Embryonic facial prominence (tissue), 1 donor: ENCODE results near the gene FIZ1.
A peak's percentile ranks its signal among the peaks of the same experiment; 100 is the strongest.

ENCODE experiments used
- DNase-seq: peaks from one replicate; pipeline ENCODE4 v3.0.0-alpha.2; 2016; ENCODE audit errors: extremely low spot score

Gene FIZ1

DNA sequence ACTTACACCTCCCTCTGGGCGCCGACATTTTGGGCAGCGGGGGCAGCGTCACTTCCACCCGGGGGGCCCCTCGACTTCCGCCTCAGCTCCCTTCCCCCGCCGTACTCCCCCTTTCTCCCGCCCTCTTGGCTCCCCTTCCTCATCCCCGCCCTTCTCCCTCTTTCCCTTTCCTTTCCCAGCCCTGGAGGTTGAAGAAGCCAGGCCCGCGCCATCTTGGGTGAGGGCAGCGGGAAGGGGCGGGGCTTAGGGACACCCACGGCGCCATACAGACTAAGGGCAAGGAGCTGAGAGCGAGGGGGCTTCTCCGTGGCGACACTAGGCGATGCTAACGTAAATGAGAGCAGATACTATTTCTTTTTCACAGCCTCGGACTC is at the start of gene FIZ1:
TSS of gene FIZ1 (minus strand) at position 50 of the 374 bp plus-strand sequence. CDS start 1,652 bp downstream, outside the sequence.
- peak; percentile 99 for DNase-seq

DNA sequence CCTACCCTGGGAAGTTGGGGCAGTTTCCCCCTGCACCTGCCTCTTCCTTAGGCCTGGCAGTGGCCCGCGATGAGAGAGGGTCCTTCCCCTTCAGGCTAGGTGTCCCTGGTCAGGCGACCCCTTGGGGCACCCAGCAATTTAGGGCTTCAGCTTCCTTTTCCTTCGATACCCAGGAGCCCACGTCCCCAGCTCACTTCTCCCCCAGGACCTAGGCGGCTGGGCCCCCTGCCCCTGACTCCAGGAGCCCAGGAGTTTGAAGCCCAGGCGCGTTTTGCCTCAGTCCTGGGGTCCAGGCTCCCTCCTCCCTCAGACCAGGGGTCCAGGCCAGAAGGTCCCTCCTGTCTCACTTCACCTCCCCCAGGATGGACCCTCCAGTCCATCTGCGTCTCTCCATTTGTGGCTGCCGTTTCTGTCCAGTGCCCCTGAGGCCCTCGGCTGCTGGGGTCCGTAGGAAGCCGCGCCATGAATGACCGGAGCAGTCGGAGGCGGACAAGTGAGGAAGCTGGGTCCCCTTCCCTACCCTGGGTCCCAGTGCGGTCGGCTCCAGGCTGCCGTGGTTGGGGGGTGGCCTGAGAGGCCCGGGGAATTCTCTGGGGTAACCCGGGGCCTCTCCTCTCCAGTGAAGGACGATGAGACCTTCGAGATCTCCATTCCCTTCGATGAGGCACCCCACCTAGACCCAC is 49.4 kb upstream of the FIZ1 start:
- no peak for DNase-seq

- peak; percentile 47 for DNase-seq
Measured at GRCh38 chr19:55647732-55648584, 48.6 kb upstream of the FIZ1 start, which contains the start of gene CCDC106. TSS of gene CCDC106 (plus strand) at chr19:55648212. CDS start at chr19:55649047, 835 bp downstream.

- DNase-seq, result no peak
Measured at GRCh38 chr19:55646889-55647731, 47.8 kb upstream of the FIZ1 start.

DNA sequence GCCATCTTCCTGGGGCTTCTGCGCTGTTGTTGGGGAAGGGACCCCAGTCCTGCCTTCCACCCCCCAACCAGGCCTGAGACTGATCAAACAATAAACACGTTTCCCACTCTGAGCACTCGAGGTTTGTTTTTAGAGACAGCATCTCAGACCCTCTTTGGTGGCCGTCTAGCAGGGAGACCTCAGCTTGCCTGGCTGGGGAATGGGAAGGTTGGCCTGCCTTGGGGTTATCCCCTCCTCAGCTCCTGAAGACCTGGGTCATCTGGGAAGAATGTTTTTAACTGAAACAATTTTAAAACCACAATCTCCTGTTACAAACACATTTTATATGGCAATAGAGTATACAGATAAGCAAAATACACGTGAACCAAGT is 46.2 kb upstream of the FIZ1 start:
- no peak for DNase-seq

DNA sequence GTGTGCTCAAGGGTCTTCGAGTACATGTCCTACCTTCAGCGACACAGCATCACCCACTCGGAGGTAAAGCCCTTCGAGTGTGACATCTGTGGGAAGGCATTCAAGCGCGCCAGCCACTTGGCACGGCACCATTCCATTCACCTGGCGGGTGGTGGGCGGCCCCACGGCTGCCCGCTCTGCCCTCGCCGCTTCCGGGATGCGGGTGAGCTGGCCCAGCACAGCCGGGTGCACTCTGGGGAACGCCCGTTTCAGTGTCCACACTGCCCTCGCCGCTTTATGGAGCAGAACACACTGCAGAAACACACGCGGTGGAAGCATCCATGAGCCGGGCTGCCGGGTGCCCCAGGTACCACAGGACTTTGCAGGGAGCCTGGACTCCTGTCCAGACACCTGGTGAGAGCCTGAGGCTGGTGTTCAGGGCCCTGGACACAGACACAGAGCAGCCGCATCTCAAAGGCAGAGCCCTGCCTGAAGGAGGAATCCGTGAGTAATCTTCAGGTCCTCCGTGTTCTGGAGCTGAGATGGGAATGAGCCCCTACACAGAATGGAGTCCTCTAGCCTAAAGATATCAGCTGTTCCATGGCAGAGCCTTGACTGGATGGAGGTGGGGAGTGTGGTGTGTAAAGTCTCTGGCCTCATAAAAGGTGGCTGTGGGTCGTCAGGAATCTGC is 45.7 kb upstream of the FIZ1 start:
- no peak for DNase-seq

- DNase-seq, result no peak
Measured at GRCh38 chr19:55644191-55644833, 45.0 kb upstream of the FIZ1 start.

GRCh38 chr19:55643887-55644176 is 44.5 kb upstream of the FIZ1 start:
- no peak for DNase-seq

DNA sequence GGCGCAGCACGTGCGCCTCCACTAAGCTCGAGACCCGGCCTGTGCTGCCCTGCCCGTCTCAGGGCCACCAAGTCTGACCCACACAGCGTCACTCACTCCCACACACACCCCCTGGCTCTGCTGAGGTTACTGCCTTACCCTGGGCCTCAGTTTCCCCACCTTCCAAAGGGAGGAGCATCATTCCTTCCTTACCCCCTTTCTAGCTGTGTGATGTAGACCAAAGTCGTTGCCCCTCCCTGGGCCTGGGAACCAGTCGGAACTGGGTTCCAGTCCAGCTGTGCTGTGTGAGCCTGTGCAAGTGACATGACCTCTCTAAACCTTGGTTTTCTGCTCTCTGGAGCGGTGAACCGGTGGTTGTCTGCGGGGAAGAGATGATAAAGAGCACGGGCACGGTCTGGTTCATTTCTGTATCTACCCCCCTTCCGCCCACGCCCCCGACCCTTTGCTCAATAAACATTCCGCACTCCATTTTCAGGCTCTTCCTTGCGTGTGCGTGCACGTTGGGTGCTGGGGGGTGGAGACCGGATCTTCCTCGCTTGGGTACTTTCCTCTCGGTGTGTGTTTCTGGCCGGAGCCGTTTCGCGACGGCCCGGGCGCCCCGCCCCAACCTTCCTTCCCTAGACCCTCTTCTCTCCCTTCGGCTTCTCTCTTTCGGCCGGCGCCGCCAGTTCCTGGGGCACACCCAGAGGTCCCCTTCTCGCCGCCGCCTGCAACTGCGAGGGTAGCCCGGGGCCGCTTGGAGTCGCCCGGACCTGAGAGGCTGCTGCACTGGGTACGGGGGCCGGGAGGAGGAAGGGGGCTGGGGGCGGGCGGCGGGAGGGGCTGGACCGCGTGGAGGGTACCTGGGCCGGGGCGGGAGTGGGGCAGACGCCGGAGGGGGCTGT is 43.9 kb upstream of the FIZ1 start, which contains the start of gene ZNF581:
TSS of gene ZNF581 (plus strand) at position 647 of the 884 bp plus-strand sequence. CDS start 923 bp downstream, outside the sequence.
- peak; percentile 51 for DNase-seq

DNA sequence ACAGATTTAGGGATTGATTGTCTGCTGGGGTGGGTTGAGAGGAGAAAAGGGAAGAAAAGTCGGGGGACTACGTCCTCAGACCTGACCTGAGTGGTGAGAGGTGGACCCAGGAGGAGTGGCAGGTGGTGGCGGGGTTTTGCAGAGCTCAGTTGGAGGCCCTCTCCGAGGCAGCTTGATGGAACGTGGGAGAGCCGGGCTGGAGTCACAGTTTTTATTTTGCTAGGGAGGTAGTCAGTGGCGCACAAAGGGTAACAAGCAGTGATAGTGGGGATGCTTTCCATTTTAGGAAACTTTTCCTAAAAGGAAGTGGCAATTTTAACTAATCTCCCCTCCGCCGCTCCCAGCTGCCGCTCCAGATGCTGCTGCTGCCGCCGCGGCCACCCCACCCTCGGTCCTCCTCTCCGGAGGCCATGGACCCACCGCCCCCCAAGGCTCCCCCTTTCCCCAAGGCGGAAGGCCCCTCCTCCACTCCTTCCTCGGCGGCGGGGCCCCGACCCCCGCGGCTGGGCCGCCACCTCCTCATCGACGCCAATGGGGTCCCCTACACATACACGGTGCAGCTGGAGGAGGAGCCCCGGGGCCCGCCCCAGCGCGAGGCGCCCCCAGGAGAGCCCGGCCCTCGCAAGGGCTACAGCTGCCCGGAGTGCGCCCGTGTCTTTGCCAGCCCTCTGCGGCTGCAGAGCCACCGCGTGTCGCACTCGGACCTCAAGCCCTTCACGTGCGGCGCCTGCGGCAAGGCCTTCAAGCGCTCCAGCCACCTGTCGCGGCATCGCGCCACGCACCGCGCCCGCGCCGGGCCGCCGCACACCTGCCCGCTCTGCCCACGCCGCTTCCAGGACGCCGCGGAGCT is 43.1 kb upstream of the FIZ1 start:
- DNase-seq, result no peak

DNA sequence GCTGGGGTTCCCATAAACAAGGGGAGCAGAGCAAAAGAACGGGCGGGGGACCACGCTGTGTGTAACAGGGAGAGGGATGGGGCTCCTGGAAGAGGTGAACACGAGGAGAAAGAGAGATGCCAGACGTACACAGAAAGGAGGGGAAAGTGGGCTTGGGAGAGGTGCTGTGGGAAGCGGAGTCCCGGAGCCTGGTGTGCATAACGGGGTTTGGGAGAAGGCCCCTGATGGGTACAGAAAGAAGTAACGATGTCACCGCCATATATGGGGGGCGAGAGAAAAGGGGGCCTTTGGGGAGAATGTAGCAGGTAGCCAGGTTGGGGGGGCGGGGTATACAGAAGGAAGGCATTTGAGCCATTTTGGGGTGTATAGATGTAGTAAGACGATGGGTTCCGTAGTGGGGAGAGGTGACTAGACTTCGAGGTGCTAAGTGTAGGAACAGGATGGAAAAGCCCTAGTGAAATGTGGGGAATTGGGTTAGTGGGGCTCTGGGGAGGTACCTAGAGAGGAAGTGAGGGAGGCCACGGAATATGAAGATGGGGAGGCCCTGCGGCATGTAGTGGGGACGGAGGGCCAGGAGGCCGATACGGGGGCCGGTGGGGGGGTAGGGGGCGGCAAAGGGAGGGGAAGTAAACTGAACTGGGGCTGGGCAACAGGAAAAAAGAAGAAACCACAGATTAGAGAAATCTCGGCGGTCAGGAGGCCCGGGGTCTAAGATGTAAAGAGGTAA is 42.3 kb upstream of the FIZ1 start:
- no peak for DNase-seq

DNA sequence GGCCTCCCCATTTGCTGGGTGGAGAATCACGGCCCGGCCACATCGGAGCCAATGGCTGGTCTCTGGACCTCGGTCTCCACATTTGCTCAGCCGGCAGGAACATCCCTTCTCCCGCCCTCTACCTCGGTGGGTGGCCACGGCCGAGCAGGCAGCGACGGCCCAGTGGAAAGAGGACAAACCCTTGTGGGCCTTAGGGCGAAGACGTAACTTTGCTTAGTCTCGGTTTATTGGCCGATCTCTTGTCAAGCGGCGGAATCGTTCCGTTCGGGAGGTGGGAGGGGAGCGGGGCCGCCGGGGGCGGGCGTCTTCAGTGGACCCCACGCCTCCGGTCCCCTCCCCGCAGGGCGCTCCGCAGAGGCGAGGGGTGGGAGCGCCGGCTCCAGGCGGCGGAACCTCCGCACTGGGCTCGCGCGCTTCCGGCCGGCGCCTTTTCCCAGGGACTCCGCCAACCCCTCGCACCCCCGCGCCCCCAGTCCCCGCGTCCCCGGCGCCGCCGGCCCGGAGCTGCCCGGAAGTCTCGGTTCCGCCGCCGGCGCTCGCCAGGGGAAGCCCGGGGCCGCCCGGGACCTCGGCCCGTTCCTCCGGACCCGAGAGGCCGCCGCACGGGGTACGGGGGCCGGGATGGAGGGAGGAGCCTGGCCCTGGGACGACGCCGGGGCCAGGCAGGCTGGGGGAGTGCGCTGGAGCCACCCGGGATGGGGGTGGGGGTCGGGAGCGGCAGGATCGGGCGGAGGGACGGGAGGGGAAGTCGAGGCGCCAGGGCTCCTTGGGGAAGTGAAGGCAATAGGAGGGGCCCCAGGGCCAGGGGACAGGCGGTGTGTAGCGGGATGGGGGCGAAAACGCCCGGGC is 41.5 kb upstream of the FIZ1 start, which contains the start of gene ZNF580:
TSS of gene ZNF580 (plus strand) at position 426 of the 849 bp plus-strand sequence. CDS start 1,507 bp downstream, outside the sequence.
- DNase-seq, result no peak

DNA sequence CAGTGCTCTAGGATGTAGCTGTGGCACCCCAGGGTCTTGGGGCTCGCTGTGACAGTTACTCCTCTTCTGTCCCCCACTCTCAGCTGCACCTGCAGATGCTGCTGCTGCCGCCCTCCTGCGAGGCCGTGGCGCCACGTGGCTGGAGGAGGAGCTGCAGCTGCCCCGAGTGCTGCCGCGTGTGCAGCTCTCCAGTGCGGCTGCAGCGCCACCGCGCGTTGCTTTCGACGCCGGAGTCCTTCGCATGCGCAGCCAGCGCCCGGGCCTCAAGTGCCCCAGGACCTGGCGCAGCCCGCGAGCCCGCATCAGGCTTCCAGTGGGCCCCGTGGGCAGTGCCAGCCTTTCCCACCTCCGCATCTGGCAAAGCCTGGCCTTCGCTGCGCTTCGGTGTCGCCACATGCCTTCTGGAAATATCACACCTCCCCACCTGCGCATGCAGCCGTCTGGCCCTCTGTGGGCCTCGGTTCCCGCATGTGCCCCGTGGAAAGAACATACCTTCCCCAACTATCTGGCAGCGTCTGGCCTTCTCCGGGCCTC is 40.8 kb upstream of the FIZ1 start:
- no peak for DNase-seq

- no peak for DNase-seq
Measured at GRCh38 chr19:55638864-55639359, 39.6 kb upstream of the FIZ1 start.

DNA sequence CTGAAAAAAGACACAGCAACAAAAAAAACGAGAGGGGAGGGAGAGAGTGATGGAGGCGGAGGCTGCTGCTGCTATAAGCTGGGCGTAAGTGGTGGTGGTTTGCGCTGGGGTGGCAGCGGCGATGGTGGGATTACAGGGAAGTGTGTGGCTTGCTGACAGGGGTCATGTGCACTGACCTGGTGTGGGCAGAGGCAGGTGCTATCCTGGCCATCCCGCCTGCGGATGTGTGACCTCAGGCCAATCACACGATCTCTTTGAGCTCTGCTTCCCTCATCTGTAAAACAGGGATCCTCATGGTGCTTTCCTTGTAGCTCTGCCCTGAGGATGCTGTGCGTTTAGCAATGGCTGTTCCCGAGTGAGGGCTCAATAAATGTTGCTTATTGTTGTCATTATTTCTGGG is 38.2 kb upstream of the FIZ1 start:
- DNase-seq, result no peak

- DNase-seq, result no peak
Measured at GRCh38 chr19:55636723-55637122, 37.4 kb upstream of the FIZ1 start.

GRCh38 chr19:55635856-55636440 is 36.6 kb upstream of the FIZ1 start:
- no peak for DNase-seq
